SU-DHL-6 (cell line): ENCODE results near the gene VWA2.

Source experiments
- H2AFZ ChIP-seq: fragments of 200-600 bp; sonication (generic); 2 replicates; pipeline ENCODE4 v1.6.1; 2014; ENCODE audit warnings: low read depth, mild to moderate bottlenecking, moderate library complexity, mixed read lengths, antibody characterized with exemption, low read length; ENCODE audit not compliant: severe bottlenecking
- H3F3A ChIP-seq: fragments of 200-600 bp; shearing (Covaris generic); 2 replicates; pipeline ENCODE4 v1.6.0; 2016; ENCODE audit warnings: antibody characterized with exemption, mild to moderate bottlenecking; ENCODE audit not compliant: insufficient read depth
- H3K27ac ChIP-seq: fragments of 200-600 bp; sonication (generic); 2 replicates; pipeline ENCODE4 v1.5.1; 2016; ENCODE audit warnings: low read depth, mild to moderate bottlenecking, low read length, moderate library complexity, mixed read lengths
- H3K27me3 ChIP-seq: fragments of 200-600 bp; sonication (generic), shearing (Covaris generic); 2 replicates; pipeline ENCODE4 v1.6.0; 2014; ENCODE audit warnings: mild to moderate bottlenecking, low read length
- H3K36me3 ChIP-seq: fragments of 200-600 bp; sonication (generic); 2 replicates; pipeline ENCODE4 v1.6.1; 2014; ENCODE audit warnings: mild to moderate bottlenecking, low read length, mixed read lengths
- H3K4me2 ChIP-seq: fragments of 300-600, 200-600 bp; shearing (Covaris generic), sonication (generic); 2 replicates; pipeline ENCODE4 v1.6.0; 2014; ENCODE audit warnings: low read length, low read depth, mild to moderate bottlenecking; ENCODE audit not compliant: poor library complexity, severe bottlenecking
- H3K4me3 ChIP-seq: fragments of 200-600 bp; sonication (generic); 2 replicates; pipeline ENCODE4 v1.5.1; 2014; ENCODE audit warnings: antibody characterized with exemption, low read length, mild to moderate bottlenecking, mixed read lengths; ENCODE audit not compliant: insufficient read depth, poor library complexity, severe bottlenecking
- H3K79me2 ChIP-seq: fragments of 200-600 bp; sonication (generic); 2 replicates; pipeline ENCODE4 v1.6.1; 2014; ENCODE audit warnings: mild to moderate bottlenecking, low read length, moderate library complexity; ENCODE audit not compliant: insufficient read depth
- H3K9ac ChIP-seq: fragments of 200-600 bp; sonication (generic); 2 replicates; pipeline ENCODE4 v1.7.0; 2014; ENCODE audit warnings: mild to moderate bottlenecking, low read length
- H3K9me2 ChIP-seq: fragments of 200-600 bp; sonication (generic); replicated peaks from 2 replicates; pipeline ENCODE4 v1.6.1; 2014; ENCODE audit warnings: low read length; ENCODE audit not compliant: insufficient read depth
- H3K9me3 ChIP-seq: fragments of 200-600 bp; sonication (generic); 2 replicates; pipeline ENCODE4 v1.6.1; 2014; ENCODE audit warnings: low read length, mixed read lengths; ENCODE audit not compliant: insufficient read depth
- H4K20me1 ChIP-seq: fragments of 200-600 bp; sonication (generic); 2 replicates; pipeline ENCODE4 v1.6.1; 2014; ENCODE audit warnings: low read depth, mild to moderate bottlenecking, antibody characterized with exemption, low read length, moderate library complexity, mixed read lengths
- EZH2phosphoT487 ChIP-seq: fragments of 200-600 bp; sonication (generic), shearing (Covaris generic); conservative IDR thresholded peaks from 2 replicates; pipeline ENCODE4 v1.6.1; 2018; ENCODE audit warnings: mild to moderate bottlenecking, antibody characterized with exemption, low read length, moderate library complexity, mixed read lengths
- TF ChIP-seq, protein P1 (sequence below): fragments of 200-600 bp; sonication (generic); IDR thresholded peaks from one replicate; pipeline ENCODE4 v1.5.1; 2017; ENCODE audit warnings: antibody characterized with exemption, mild to moderate bottlenecking, low read length, moderate library complexity; ENCODE audit not compliant: insufficient read depth, poor library complexity, severe bottlenecking

VWA2 gene

DNA sequence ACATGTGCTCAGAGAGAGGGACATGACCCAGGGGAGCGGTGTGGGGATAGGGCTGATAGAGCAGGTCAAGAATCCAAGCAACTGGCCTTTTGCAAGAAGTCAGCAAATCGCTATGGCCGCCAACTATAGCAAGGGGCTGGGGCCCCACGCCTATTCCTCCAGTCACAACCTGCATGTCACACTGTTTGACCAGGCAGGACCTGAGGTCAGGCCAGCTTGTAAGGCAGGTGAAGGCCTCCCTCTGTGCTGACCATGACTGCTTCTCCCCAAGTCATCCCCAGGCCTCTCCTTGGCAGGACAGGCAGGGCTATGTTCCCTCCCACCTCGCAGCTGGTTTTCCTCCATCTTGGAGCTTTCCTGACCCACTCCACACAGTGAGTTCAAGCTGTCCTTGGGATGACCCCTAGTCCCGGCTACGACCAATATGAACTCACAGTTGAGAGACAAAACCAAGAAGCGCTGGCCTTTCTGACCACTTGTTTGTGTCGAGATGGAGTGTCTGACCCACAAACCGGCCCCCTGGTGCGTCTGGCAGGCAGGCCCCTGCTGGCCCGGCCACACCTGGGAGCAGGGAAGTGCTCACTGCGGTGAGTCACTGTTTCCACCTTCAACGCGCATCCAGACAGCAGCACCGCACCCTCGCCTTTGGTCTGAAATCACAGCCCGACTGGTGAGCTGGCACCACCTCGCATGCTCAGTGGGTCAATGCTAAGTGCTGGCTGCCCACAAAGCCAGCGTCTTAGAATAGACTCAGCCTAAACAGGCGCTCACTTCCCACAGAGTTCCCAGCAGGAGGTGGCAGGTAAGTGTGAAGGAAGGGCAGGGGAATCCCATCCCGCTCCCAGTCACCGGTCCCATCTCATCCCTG lies 81.4 kb downstream of the VWA2 start:
- Histone ChIP-seq H3K4me2 (no peak overlapping the region), H3K36me3 (no peaks in the 10 kb centered on the region), H3K9me3 (no peaks in the 10 kb centered on the region), H2AFZ (no peak overlapping the region), H4K20me1 (no peaks in the 10 kb centered on the region), H3K9ac (no peak overlapping the region), H3K9me2 (no peaks in the 10 kb centered on the region), H3F3A (no peaks in the 10 kb centered on the region), H3K27ac (no peak overlapping the region), H3K4me3 (no peak overlapping the region), H3K79me2 (no peaks in the 10 kb centered on the region), H3K27me3 (no peaks in the 10 kb centered on the region)
- TF ChIP-seq, protein P1, sequence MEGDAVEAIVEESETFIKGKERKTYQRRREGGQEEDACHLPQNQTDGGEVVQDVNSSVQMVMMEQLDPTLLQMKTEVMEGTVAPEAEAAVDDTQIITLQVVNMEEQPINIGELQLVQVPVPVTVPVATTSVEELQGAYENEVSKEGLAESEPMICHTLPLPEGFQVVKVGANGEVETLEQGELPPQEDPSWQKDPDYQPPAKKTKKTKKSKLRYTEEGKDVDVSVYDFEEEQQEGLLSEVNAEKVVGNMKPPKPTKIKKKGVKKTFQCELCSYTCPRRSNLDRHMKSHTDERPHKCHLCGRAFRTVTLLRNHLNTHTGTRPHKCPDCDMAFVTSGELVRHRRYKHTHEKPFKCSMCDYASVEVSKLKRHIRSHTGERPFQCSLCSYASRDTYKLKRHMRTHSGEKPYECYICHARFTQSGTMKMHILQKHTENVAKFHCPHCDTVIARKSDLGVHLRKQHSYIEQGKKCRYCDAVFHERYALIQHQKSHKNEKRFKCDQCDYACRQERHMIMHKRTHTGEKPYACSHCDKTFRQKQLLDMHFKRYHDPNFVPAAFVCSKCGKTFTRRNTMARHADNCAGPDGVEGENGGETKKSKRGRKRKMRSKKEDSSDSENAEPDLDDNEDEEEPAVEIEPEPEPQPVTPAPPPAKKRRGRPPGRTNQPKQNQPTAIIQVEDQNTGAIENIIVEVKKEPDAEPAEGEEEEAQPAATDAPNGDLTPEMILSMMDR, result no peak

DNA sequence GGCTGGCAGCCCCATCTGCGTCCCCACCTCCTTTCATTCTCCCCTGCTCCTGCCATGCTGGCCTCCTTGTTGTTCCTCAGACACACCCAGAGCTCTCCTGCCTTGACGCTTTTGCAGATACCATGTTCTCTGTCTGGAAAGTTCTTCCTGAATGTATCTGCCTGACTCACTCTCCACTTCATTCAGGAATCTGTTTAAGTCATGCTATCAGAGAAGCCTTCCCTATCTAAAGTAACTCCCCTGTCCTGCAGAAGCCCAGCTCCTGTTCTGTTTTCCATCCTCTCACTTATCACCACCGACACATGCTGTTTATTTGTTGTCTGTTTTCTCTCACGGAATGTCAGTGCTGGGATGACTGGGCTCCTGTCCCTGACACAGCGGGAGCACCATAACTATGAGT lies 83.3 kb downstream of the VWA2 start:
- no peak overlapping the region for H3K9ac ChIP-seq
- no peaks in the 10 kb centered on the region for H3K9me2 ChIP-seq
- no peak overlapping the region for H2AFZ ChIP-seq
- no peaks in the 10 kb centered on the region for H3F3A ChIP-seq
- no peak overlapping the region for H3K4me3 ChIP-seq
- no peaks in the 10 kb centered on the region for H3K27me3 ChIP-seq
- H4K20me1 ChIP-seq, result no peaks in the 10 kb centered on the region
- no peak overlapping the region for H3K4me2 ChIP-seq
- no peaks in the 10 kb centered on the region for H3K9me3 ChIP-seq
- H3K36me3 ChIP-seq, result no peaks in the 10 kb centered on the region
- TF ChIP-seq EZH2phosphoT487, result no peak
- TF ChIP-seq, protein P1, result no peak
- H3K27ac ChIP-seq, result no peak overlapping the region
- no peaks in the 10 kb centered on the region for H3K79me2 ChIP-seq

DNA sequence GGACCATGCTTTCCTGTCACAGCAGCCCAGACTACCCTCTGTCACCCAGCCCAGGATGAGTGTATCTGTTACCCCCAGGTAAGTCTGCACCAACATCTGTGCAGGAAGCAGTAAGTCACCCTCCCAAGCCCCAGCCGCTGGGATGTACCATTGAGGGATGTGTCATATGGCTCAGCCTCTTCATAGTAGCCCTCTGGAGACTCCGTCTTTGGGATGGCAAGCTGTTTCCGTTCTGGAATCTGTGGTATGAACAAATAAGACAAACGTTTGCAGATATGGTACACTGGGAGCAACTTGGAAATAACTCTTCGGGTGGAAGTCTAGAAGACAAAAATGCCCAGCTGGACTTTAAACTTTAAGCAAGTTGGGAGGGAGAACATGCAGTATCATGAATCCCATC lies 84.0 kb downstream of the VWA2 start:
- Histone ChIP-seq H3K27ac (no peak overlapping the region), H3K9ac (no peak overlapping the region), H3K27me3 (no peaks in the 10 kb centered on the region), H3K4me2 (no peak overlapping the region), H3K4me3 (no peak overlapping the region), H4K20me1 (no peaks in the 10 kb centered on the region), H3F3A (no peaks in the 10 kb centered on the region), H2AFZ (no peak overlapping the region), H3K79me2 (no peaks in the 10 kb centered on the region), H3K36me3 (no peaks in the 10 kb centered on the region), H3K9me2 (no peaks in the 10 kb centered on the region), H3K9me3 (no peaks in the 10 kb centered on the region)
- TF ChIP-seq, protein P1, result no peak
- no peak for TF ChIP-seq EZH2phosphoT487
